ENCODE results near the gene LSM7. TPM values are rescaled to one million over a fixed set of nuclear protein-coding genes. Genes with fewer than 3 reads are reported as not detected.

The LSM7 gene
- total RNA-seq, 3 donors from 2014 or later = 95.1 to 188 (median 125) TPM

- Histone ChIP-seq H3K27me3 (no peaks in the 10 kb centered on the region), H3K4me3 (peak overlapping the region in 1 of 3 donors; percentile 11), H3K4me1 (peaks cover 12 to 15% of the 10 kb centered on the region in 2 donors), H3K9me3 (no peaks in the 10 kb centered on the region), H3K27ac (peak overlapping the region; percentile 48 to 56), H3K36me3 (no peaks in the 10 kb centered on the region)
- intact Hi-C loops (cut with DNase I; ENCODE audit: low total_unique reads) = no loop called here
- DNase-seq (ENCODE audit: low spot score in 2 of 2) = no peak
- TF ChIP-seq POLR2A (IDR thresholded peaks at IDR 0.05) (no peak), POLR2AphosphoS5 (IDR thresholded peaks at IDR 0.05) (peak in 1 of 3 donors; percentile 36), CTCF (IDR thresholded peaks at IDR 0.05) (no peak)
Observed at GRCh38 chr19:2332341-2333026, 4.1 kb upstream of the LSM7 start.

GRCh38 chr19:2331601-2332246 is 3.3 kb upstream of the LSM7 start:
- no peak for TF ChIP-seq POLR2A (IDR thresholded peaks at IDR 0.05)
- TF ChIP-seq CTCF (IDR thresholded peaks at IDR 0.05) = no peak
- Histone ChIP-seq H3K27me3 (no peaks in the 10 kb centered on the region), H3K9me3 (no peaks in the 10 kb centered on the region), H3K4me3 (no peak overlapping the region), H3K27ac (peak overlapping the region; percentile 48 to 56), H3K4me1 (peaks cover 12 to 15% of the 10 kb centered on the region in 2 donors), H3K36me3 (no peaks in the 10 kb centered on the region)
- intact Hi-C loops (cut with DNase I; ENCODE audit: low total_unique reads) = no loop called here
- DNase-seq (ENCODE audit: low spot score in 2 of 2) = no peak

GRCh38 chr19:2330632-2331284 is 2.4 kb upstream of the LSM7 start:
- no peak for TF ChIP-seq POLR2AphosphoS5 (IDR thresholded peaks at IDR 0.05)
- no peak for TF ChIP-seq POLR2A (IDR thresholded peaks at IDR 0.05)
- no peak for TF ChIP-seq CTCF (IDR thresholded peaks at IDR 0.05)
- DNase-seq (ENCODE audit: low spot score in 2 of 2) = no peak
- H3K27me3 ChIP-seq = no peaks in the 10 kb centered on the region
- H3K27ac ChIP-seq = no peak overlapping the region
- peak overlapping the region in 1 of 3 donors; percentile 33 for H3K4me3 ChIP-seq
- intact Hi-C loops (cut with DNase I; ENCODE audit: low total_unique reads) = no loop called here
- H3K36me3 ChIP-seq = no peaks in the 10 kb centered on the region
- no peaks in the 10 kb centered on the region for H3K9me3 ChIP-seq
- peaks cover 12 to 15% of the 10 kb centered on the region in 2 donors for H3K4me1 ChIP-seq

- peaks cover 12 to 15% of the 10 kb centered on the region in 2 donors for H3K4me1 ChIP-seq
- H3K36me3 ChIP-seq = no peaks in the 10 kb centered on the region
- no peak for DNase-seq (ENCODE audit: low spot score in 2 of 2)
- H3K27ac ChIP-seq = no peak overlapping the region
- H3K4me3 ChIP-seq = peak overlapping the region in 1 of 3 donors; percentile 33
- H3K27me3 ChIP-seq = no peaks in the 10 kb centered on the region
- TF ChIP-seq POLR2A (IDR thresholded peaks at IDR 0.05) (no peak), CTCF (IDR thresholded peaks at IDR 0.05) (no peak), POLR2AphosphoS5 (IDR thresholded peaks at IDR 0.05) (no peak)
- intact Hi-C loops (cut with DNase I; ENCODE audit: low total_unique reads) = no loop called here
- no peaks in the 10 kb centered on the region for H3K9me3 ChIP-seq
Observed at GRCh38 chr19:2330255-2330631, 1.9 kb upstream of the LSM7 start.

GRCh38 chr19:2329501-2329916 is 1.1 kb upstream of the LSM7 start:
- H3K27me3 ChIP-seq = no peaks in the 10 kb centered on the region
- H3K4me1 ChIP-seq = peaks cover 12 to 15% of the 10 kb centered on the region in 2 donors
- TF ChIP-seq POLR2AphosphoS5 (IDR thresholded peaks at IDR 0.05) (no peak), POLR2A (IDR thresholded peaks at IDR 0.05) (no peak), CTCF (IDR thresholded peaks at IDR 0.05) (no peak)
- no peak overlapping the region for H3K27ac ChIP-seq
- H3K9me3 ChIP-seq = no peaks in the 10 kb centered on the region
- peak overlapping the region; percentile 96 to 97 (median 97) for H3K4me3 ChIP-seq
- H3K36me3 ChIP-seq = no peaks in the 10 kb centered on the region
- DNase-seq (ENCODE audit: low spot score in 2 of 2) = no peak
- intact Hi-C loops (cut with DNase I; ENCODE audit: low total_unique reads) = no loop called here

Data from breast epithelium (tissue), 4 donors.